ENCODE results near the gene DIP2C. TPM values are rescaled to one million over a fixed set of nuclear protein-coding genes. Genes with fewer than 3 reads are reported as not detected.

The DIP2C gene
- total RNA-seq, 2 donors from 2014 or later = 21.1 to 23.8 TPM

GRCh38 chr10:668786-669485, 20.5 kb downstream of the DIP2C start:
- Histone ChIP-seq H3K27me3 (no peaks in the 10 kb centered on the region), H3K4me1 (peaks cover 0 to 22% of the 10 kb centered on the region in 2 donors), H3K36me3 (no peaks in the 10 kb centered on the region), H3K27ac (no peak overlapping the region), H3K4me3 (no peak overlapping the region), H3K9me3 (no peaks in the 10 kb centered on the region)
- no peak for DNase-seq (ENCODE audit: low spot score)
- TF ChIP-seq CTCF (IDR thresholded peaks at IDR 0.05) = no peak

- Histone ChIP-seq H3K4me1 (peaks cover 0 to 21% of the 10 kb centered on the region in 2 donors), H3K27ac (no peak overlapping the region), H3K4me3 (no peak overlapping the region), H3K27me3 (no peaks in the 10 kb centered on the region), H3K9me3 (no peaks in the 10 kb centered on the region), H3K36me3 (no peaks in the 10 kb centered on the region)
- TF ChIP-seq CTCF (IDR thresholded peaks at IDR 0.05) = no peak
- DNase-seq (ENCODE audit: low spot score) = no peak
Observed at GRCh38 chr10:667602-668143, 21.8 kb downstream of the DIP2C start.

GRCh38 chr10:667096-667495, 22.4 kb downstream of the DIP2C start:
- no peak for TF ChIP-seq CTCF (IDR thresholded peaks at IDR 0.05)
- Histone ChIP-seq H3K9me3 (no peaks in the 10 kb centered on the region), H3K27me3 (no peaks in the 10 kb centered on the region), H3K4me1 (peaks cover 0 to 24% of the 10 kb centered on the region in 2 donors), H3K4me3 (no peak overlapping the region), H3K36me3 (no peaks in the 10 kb centered on the region), H3K27ac (no peak overlapping the region)
- no peak for DNase-seq (ENCODE audit: low spot score)

GRCh38 chr10:666237-667012, 23.0 kb downstream of the DIP2C start:
- no peak for DNase-seq (ENCODE audit: low spot score)
- H3K27me3 ChIP-seq = no peaks in the 10 kb centered on the region
- peak overlapping the region in 1 of 2 donors; percentile 43 for H3K4me3 ChIP-seq
- TF ChIP-seq CTCF (IDR thresholded peaks at IDR 0.05) = no peak
- no peaks in the 10 kb centered on the region for H3K9me3 ChIP-seq
- no peak overlapping the region for H3K27ac ChIP-seq
- peaks cover 0 to 31% of the 10 kb centered on the region in 2 donors for H3K4me1 ChIP-seq
- no peaks in the 10 kb centered on the region for H3K36me3 ChIP-seq

GRCh38 chr10:665579-666091, 23.8 kb downstream of the DIP2C start:
- H3K4me3 ChIP-seq = peak overlapping the region; percentile 17 to 43
- no peak for TF ChIP-seq CTCF (IDR thresholded peaks at IDR 0.05)
- H3K27ac ChIP-seq = peak overlapping the region in 1 of 2 donors; percentile 65
- DNase-seq (ENCODE audit: low spot score) = peak; percentile 76
- H3K36me3 ChIP-seq = no peaks in the 10 kb centered on the region
- H3K9me3 ChIP-seq = no peaks in the 10 kb centered on the region
- peaks cover 0 to 38% of the 10 kb centered on the region in 2 donors for H3K4me1 ChIP-seq
- no peaks in the 10 kb centered on the region for H3K27me3 ChIP-seq
